GM19395 (cell line): ENCODE data around the gene NKIRAS2.
"Not testable (repeated sequence)": the region's sequence is repeated elsewhere in the genome, so short reads cannot be mapped to it uniquely, and the experiment has no call there.

Experiments
- ATAC-seq: cut with Tn5 transposase; IDR thresholded peaks from one replicate; pipeline ENCODE4 v1.9.1; 2021; ENCODE audit warnings: mild to moderate bottlenecking, moderate library complexity; ENCODE audit not compliant: unreplicated experiment

NKIRAS2 gene

DNA sequence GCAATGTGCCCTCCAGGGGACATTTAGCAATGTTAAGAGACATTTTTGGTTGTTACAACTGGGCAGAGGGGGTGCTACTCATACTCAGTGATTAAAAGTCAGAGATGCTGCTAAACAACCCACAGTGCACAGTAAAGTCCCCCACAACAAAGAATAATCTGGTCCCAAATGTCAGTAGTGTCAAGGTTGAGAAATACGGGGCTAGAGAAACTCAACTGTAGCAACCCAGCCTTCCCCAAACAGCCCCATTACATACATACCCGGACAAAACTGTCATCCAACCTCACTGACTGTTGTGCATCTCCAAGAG is 23.1 kb upstream of the NKIRAS2 start:
- ATAC-seq = no peak

- ATAC-seq = no peak
These were observed 21.4 kb upstream of the NKIRAS2 start for GRCh38 chr17:41998497-41998896.

DNA sequence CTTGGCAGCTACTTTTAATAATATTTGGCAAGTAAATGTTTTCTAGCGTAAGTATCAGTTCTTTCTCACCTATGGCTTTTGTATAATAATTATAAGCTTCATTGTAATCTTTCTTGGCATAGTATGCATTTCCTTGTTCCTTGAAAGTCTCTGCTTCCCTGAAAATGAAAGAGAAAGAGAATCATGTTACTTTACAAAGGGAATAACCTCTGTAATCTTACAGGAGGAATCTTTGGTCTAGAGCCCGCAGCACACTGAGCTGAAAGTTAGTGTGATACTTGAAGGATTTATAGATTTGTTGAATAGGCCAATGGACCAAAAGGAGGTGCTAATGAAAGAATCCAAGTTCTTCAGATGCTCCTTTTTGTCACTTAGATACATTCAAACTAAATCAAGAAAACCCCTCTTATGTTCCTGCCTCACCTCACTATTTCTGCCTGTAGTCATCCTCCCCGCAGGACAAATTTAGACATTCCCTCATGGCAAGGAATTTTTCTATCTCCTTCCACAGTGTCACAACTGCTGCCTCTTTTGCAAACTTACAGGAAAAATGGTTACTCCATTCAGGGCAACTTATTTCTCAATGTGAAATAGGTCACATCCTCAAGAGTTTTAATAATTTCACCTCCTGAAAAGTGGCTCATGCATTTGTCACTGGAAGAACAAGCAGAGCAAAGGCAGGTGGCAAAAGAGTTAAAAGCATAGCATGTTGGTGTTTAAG is 19.3 kb upstream of the NKIRAS2 start:
- no peak for ATAC-seq

- no peak for ATAC-seq
These were observed 18.2 kb upstream of the NKIRAS2 start for GRCh38 chr17:42001729-42002128.

- no peak for ATAC-seq
These were observed 17.6 kb upstream of the NKIRAS2 start for GRCh38 chr17:42002175-42002791.

- no peak for ATAC-seq
These were observed 17.0 kb upstream of the NKIRAS2 start for GRCh38 chr17:42002792-42003301.

DNA sequence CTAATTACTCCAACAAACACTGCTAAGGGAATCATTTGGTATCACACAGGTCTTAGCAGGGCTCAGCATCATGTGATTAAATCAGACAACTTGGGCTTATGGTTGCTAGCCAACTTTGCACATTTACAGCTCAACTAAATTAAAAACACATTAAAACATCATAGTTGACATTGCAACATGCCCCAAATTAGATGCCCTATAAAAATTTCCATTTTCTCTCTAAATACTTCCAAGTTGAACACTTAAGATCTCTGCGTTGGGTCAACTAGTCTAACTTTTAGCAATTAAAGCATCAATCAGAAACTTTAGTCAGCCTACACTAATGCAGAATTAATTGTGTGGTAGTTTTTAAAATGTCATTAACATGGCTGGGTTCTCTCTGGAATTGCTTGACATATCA is 14.7 kb upstream of the NKIRAS2 start:
- ATAC-seq = no peak

DNA sequence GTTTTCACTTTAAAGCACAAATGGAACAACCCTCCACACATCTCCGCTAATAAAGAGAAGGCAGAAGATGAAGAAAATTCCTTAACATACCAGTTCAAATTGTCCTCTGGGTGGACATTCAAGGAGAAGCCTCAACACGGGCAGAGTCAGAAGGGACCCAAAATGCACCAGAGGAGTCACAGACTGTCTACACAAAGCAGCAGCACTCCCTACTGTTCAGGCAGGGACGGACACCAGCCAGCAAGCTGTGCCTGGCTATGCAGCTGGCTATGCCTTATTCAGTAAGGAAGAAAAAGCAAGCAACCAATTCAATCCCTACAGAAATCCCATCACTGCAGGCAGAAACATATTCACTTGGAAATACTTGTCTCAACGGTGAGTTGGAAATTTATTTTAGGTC is 10.7 kb upstream of the NKIRAS2 start:
- no peak for ATAC-seq

DNA sequence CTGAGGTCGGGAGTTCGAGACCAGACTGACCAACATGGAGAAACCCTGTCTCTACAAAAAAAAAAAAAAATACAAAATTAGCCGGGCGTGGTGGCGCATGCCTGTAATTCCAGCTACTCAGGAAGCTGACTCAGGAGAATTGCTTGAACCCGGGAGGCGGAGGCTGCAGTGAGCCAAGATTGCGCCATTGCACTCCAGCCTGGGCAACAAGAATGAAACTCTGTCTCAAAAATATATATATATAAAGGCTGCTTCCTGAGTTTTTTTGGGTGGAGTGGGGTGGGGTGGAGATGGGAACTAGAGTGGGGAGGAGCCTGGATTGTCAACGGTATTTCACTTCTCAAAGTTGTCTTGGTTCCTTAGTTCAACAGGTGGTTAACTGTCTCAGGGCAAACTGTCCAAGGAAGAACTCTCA is 9.6 kb upstream of the NKIRAS2 start:
- ATAC-seq = not testable (repeated sequence)

GRCh38 chr17:42010898-42011516 is 8.9 kb upstream of the NKIRAS2 start:
- ATAC-seq = no peak

- ATAC-seq = not testable (repeated sequence)
These were observed 7.5 kb upstream of the NKIRAS2 start for GRCh38 chr17:42012363-42012762.

DNA sequence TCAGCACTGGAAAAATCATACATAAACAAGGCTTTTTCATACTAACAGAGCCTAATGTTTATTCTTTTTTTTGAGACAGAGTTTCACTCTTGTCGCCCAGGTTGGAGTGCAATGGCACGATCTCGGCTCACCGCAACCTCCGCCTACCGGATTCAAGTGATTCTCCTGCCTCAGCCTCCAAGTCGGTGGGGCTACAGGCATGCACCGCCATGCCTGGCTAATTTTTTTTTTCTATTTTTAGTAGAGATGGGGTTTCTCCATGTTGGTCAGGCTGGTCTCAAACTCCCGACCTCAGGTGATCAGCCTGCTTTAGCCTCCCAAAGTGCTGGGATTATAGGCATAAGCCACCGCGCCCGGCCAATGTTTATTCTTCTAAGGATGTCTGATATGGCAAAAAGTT is 6.2 kb upstream of the NKIRAS2 start:
- not testable (repeated sequence) for ATAC-seq

DNA sequence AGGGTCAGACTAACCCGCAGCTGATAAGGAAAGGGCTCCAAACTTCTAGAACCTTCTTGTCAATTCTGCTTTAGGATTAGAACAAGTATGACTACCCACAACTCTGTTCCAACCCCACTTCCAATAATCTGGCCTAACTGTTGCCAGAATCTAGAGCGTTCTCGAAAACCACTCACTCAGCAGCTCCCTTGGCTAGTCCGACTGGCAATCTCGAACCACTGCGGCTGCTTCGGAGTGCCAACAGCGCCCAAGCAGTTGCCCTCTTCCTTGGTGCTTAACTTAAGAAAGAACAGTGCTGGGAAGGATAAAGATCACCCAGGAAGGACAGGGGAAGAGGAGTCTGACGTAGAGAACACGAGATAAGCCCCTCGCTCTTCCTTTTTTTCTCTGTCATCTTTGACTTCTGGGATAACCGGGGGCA is 3.5 kb upstream of the NKIRAS2 start:
- no peak for ATAC-seq

DNA sequence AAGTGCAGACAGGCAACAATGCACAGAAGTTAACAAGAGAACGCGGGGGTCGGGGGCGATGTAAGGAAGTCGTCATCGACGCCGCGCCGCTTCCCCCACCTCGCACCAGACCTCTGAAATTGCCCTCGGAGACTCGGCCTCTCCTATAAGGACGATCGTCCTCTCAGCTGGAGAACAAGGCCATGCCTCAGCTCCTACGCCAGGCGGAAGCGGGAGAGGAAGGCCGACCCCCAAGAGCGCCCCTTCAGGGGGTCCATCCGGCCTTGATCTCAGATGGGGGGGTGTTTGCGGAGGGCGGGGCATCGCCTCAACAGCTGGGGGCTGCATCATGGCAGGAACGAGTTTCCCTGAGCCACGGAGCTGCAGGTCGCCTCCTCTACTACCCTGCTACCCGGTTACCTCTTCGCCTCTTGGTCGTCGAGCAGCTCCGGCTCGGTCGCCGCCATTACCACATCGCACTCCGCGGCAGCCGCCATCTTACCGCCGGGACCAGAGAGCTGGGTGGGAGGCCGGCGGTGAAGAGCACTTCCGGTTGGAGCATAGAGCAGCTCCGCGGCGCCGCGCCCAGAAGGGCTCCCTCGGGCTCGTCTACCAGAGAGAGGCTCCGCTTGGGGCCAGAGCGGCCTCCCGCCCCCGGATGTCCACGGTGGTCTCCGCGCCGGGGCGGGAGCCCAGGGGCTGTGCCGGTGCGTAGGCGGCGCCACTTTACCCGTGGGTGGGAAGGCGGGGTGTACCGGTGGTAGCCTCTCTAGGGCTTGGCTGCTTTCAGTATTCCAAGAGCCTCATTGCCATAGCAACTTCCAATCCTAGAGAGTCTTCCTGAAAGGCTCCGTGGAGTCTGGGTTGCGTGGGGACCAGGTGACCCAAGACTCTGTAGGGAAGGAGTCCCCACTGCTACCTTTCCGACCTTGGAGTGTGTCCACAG is 2.7 kb upstream of the NKIRAS2 start, which contains the start of gene DNAJC7:
DNAJC7 (minus strand) TSS at position 499 of the 925 bp plus-strand sequence; CDS start at position 476, 23 bp downstream.
- peak; percentile 74 for ATAC-seq

- no peak for ATAC-seq
These were observed 2.1 kb upstream of the NKIRAS2 start for GRCh38 chr17:42017866-42018200.

DNA sequence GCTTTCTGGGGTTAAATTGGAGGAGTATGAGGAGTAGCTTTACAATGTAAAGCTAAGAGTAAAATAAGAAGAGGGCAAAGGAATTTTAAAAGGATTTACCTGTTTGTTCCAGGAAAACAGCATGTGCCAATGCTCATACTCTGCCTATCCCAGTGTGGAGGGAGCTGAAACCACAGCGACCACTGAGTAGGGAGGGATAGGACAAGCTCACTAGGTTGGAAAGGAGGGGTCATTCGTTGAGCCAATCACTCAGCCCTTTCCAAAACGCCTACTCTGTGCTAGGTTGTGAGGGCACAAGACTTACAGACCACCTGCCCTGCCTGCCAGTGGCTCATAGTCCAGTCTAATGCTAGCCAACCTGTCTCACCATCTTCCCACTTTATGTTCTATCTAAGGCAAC is 1.6 kb upstream of the NKIRAS2 start:
- ATAC-seq = no peak

DNA sequence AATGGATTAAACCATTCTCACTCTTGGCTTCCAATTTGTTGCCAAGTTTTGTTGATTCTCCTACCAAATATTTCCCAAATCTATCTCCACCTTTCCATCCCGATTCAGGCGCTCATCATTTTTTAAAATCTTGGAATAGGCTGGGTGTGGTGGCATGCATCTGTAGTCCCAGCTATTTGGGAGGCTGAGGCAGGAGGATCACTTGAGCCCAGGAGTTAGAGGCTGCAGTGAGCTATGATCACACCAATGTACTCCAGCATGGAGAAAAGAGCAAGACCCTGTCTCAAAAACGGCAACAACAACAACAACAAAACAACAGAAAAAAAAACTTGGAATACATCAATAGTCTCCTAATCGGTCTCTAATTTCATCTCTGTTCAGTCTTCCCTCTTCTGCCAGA is 902 bp upstream of the NKIRAS2 start:
- ATAC-seq = no peak

- ATAC-seq = not testable (repeated sequence)
These were observed 955 bp downstream of the NKIRAS2 start for GRCh38 chr17:42020845-42021244.

DNA sequence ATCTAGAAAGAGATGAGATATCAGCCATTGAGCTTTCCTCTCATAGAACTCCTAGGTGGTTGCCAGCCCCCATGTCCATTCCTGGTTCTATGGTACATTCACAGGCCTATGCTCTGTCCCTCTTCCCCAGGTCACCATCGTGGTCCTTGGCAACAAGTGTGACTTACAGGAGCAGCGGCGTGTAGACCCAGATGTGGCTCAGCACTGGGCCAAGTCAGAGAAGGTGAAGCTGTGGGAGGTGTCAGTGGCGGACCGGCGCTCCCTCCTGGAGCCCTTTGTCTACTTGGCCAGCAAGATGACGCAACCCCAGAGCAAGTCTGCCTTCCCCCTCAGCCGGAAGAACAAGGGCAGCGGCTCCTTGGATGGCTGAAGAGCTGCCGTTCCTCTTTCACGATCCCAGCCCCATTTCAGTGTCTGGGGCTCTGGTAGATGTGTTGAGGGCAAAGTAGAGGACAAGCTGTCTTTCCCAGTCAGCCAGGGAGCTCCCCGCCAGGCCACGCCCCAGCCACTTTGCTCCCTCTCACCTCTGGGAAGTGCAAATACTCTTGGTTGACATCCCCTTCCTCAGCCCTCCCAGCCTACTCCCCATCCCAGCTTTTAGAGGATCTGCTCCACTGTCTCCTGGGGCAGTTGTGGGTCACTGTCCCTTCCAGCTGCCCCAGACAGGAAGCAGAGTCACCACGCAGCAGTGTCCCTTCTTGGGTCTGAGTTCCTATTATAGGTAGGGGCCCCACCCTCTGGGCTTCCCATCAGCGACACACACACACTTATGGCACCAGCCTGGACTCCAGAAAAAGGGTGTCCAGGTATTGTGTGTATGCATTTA is 3.8 kb downstream of the NKIRAS2 start:
- no peak for ATAC-seq

- no peak for ATAC-seq
These were observed 5.3 kb downstream of the NKIRAS2 start for GRCh38 chr17:42025191-42025579.
